Thyroid gland (tissue), 4 donors: ENCODE results near the gene PATJ. TPM values are rescaled to one million over a fixed set of nuclear protein-coding genes. Genes with fewer than 3 reads are reported as not detected.
"Not testable (repeated sequence)": the region's sequence is repeated elsewhere in the genome, so short reads cannot be mapped to it uniquely, and the experiment has no call there.

Experiments used
- DNase-seq, 2 donors: peaks; one replicate each; pipeline ENCODE4 v3.0.0-alpha.2; 2019
- H3K27ac ChIP-seq, 3 donors: fragments of 200-600 bp; sonication (generic); 1 replicate in 2 of 3; 2 replicates in 1 of 3; pipeline ENCODE4 v1.5.1; 2016 to 2019; ENCODE audit warnings: mild to moderate bottlenecking in 1 of 3, moderate library complexity in 1 of 3
- H3K27me3 ChIP-seq: fragments of 200-600 bp; sonication (generic); one replicate; pipeline ENCODE4 v1.5.1; 2019
- H3K36me3 ChIP-seq, 2 donors: fragments of 200-600 bp; sonication (generic); one replicate each; pipeline ENCODE4 v1.5.1; 2016 to 2019
- H3K4me1 ChIP-seq, 2 donors: fragments of 200-600 bp; sonication (generic); one replicate each; pipeline ENCODE4 v1.5.1; 2017 to 2019
- H3K4me3 ChIP-seq, 3 donors: fragments of 200-600 bp; sonication (generic); replicated peaks in 1 of 3; 1 replicate in 2 of 3; 2 replicates in 1 of 3; pipeline ENCODE4 v1.5.1; 2016; ENCODE audit warnings: mild to moderate bottlenecking in 1 of 3
- H3K9me3 ChIP-seq: fragments of 200-600 bp; sonication (generic); one replicate; pipeline ENCODE4 v1.5.1; 2017
- CTCF ChIP-seq, 6 experiments: fragments of 200-600 bp in 3 of 6; fragments of 450-650 bp in 3 of 6; sonication (generic) in 3 of 6; IDR thresholded peaks; one replicate each; pipeline ENCODE4 v1.5.1; 2016 to 2019; ENCODE audit warnings: antibody characterized with exemption in 6 of 6, mild to moderate bottlenecking in 2 of 6, inconsistent platforms in 1 of 6, moderate library complexity in 1 of 6
- POLR2A ChIP-seq, 2 donors: fragments of 450-650 bp; IDR thresholded peaks; one replicate each; pipeline ENCODE4 v1.6.1; 2017; ENCODE audit warnings: antibody characterized with exemption in 2 of 2, mild to moderate bottlenecking in 2 of 2, moderate library complexity in 1 of 2
- whole genome bisulfite sequencing, 2 donors: methylation state at CpG; one replicate each; pipeline ENCODE4 v1.1.5; 2017; 5-methylcytosine and 5-hydroxymethylcytosine counted together
- intact Hi-C: fragments of 100-400 bp; cut with DNase I; formaldehyde crosslinking; loops from one replicate; pipeline ENCODE4 v1.15.1; 2023
- total RNA-seq, 4 donors: library from RNA; depleted of rRNA; stranded (reverse); fragments of >200 nt; gene quantifications; one replicate each; pipeline ENCODE4 v1.2.3, GENCODE V29; 2016

The PATJ gene
- total RNA-seq, 4 donors from 2014 or later, result 94.7 to 221 (median 119) TPM

GRCh38 chr1:62184336-62184735 lies 442.1 kb downstream of the PATJ start:
- no peak overlapping the region for H3K27ac ChIP-seq
- no peak for TF ChIP-seq POLR2A (IDR thresholded peaks at IDR 0.05)
- TF ChIP-seq CTCF (IDR thresholded peaks at IDR 0.05), result no peak
- no peaks in the 10 kb centered on the region for H3K4me1 ChIP-seq
- no peaks in the 10 kb centered on the region for H3K36me3 ChIP-seq
- no peak for DNase-seq
- intact Hi-C loops, result no loop called here
- H3K9me3 ChIP-seq, result no peaks in the 10 kb centered on the region
- no peaks in the 10 kb centered on the region for H3K27me3 ChIP-seq
- H3K4me3 ChIP-seq, result no peak overlapping the region
- WGBS, 2 donors, result 84 to 86% methylated on average over 7 of the region's 7 CpGs

- H3K36me3 ChIP-seq, H3K27ac ChIP-seq, H3K9me3 ChIP-seq, intact Hi-C loops, H3K4me3 ChIP-seq, H3K4me1 ChIP-seq, H3K27me3 ChIP-seq, DNase-seq: not testable (repeated sequence)
- 88 to 97% methylated on average over 6 of the region's 6 CpGs for WGBS, 2 donors
These were observed 443.0 kb downstream of the PATJ start for GRCh38 chr1:62185233-62185632.

GRCh38 chr1:62185677-62186076 lies 443.4 kb downstream of the PATJ start:
- Histone ChIP-seq H3K4me1 (no peaks in the 10 kb centered on the region), H3K4me3 (no peak overlapping the region), H3K36me3 (no peaks in the 10 kb centered on the region), H3K27ac (no peak overlapping the region), H3K27me3 (no peaks in the 10 kb centered on the region), H3K9me3 (no peaks in the 10 kb centered on the region)
- TF ChIP-seq CTCF (IDR thresholded peaks at IDR 0.05), result no peak
- TF ChIP-seq POLR2A (IDR thresholded peaks at IDR 0.05), result no peak
- WGBS, 2 donors, result 73 to 79% methylated on average over 3 of the region's 3 CpGs
- intact Hi-C loops, result no loop called here
- DNase-seq, result no peak

GRCh38 chr1:62187548-62187947 lies 445.3 kb downstream of the PATJ start:
- 98% methylated on average over 5 of the region's 5 CpGs for WGBS, 2 donors

GRCh38 chr1:62188111-62188510 lies 445.8 kb downstream of the PATJ start:
- no peak overlapping the region for H3K4me3 ChIP-seq
- no peak for TF ChIP-seq POLR2A (IDR thresholded peaks at IDR 0.05)
- TF ChIP-seq CTCF (IDR thresholded peaks at IDR 0.05), result no peak
- H3K27ac ChIP-seq, result no peak overlapping the region
- H3K36me3 ChIP-seq, result no peaks in the 10 kb centered on the region
- intact Hi-C loops, result no loop called here
- no peaks in the 10 kb centered on the region for H3K9me3 ChIP-seq
- no peaks in the 10 kb centered on the region for H3K4me1 ChIP-seq
- 94 to 97% methylated on average over 8 of the region's 8 CpGs for WGBS, 2 donors
- DNase-seq, result no peak
- H3K27me3 ChIP-seq, result no peaks in the 10 kb centered on the region

More at GRCh38 chr1:62187548-62187947, 445.3 kb downstream of the PATJ start:
- Histone ChIP-seq H3K27ac (no peak overlapping the region), H3K9me3 (no peaks in the 10 kb centered on the region), H3K27me3 (no peaks in the 10 kb centered on the region), H3K4me1 (no peaks in the 10 kb centered on the region), H3K4me3 (no peak overlapping the region), H3K36me3 (no peaks in the 10 kb centered on the region)
- TF ChIP-seq CTCF (IDR thresholded peaks at IDR 0.05) (no peak), POLR2A (IDR thresholded peaks at IDR 0.05) (no peak)
- intact Hi-C loops, result no loop called here
- DNase-seq, result no peak
